Endothelial cell (in vitro differentiated cells): Measurements from ENCODE around the gene NIN. TPM values are rescaled to one million over a fixed set of nuclear protein-coding genes. Genes with fewer than 3 reads are reported as not detected.
A peak's percentile ranks its signal among the peaks of the same experiment; 100 is the strongest.

Experiments
- DNase-seq: peaks from one replicate; pipeline ENCODE4 v3.0.0; 2021; ENCODE audit warnings: low spot score
- H3K27ac Mint-ChIP-seq: one replicate; pipeline ENCODE4 v1.8.0; 2021; ENCODE audit warnings: mixed read lengths, inconsistent platforms; ENCODE audit not compliant: unreplicated experiment
- H3K27me3 Mint-ChIP-seq: one replicate; pipeline ENCODE4 v1.8.0; 2021; ENCODE audit warnings: mild to moderate bottlenecking, moderate library complexity, mixed read lengths, inconsistent platforms; ENCODE audit not compliant: unreplicated experiment
- H3K36me3 Mint-ChIP-seq: one replicate; pipeline ENCODE4 v1.8.0; 2021; ENCODE audit warnings: mild to moderate bottlenecking, low read depth, mixed read lengths, inconsistent platforms; ENCODE audit not compliant: unreplicated experiment
- H3K4me1 Mint-ChIP-seq: one replicate; pipeline ENCODE4 v1.8.0; 2021; ENCODE audit warnings: mild to moderate bottlenecking, mixed read lengths, inconsistent platforms; ENCODE audit not compliant: unreplicated experiment
- H3K4me3 Mint-ChIP-seq: one replicate; pipeline ENCODE4 v1.8.0; 2021; ENCODE audit warnings: mild to moderate bottlenecking, mixed read lengths, inconsistent platforms; ENCODE audit not compliant: unreplicated experiment
- H3K9me3 Mint-ChIP-seq: one replicate; pipeline ENCODE4 v1.8.0; 2021; ENCODE audit warnings: mixed read lengths, inconsistent platforms; ENCODE audit not compliant: unreplicated experiment
- CTCF ChIP-seq: fragments of 200-600 bp; sonication (generic); IDR thresholded peaks from one replicate; pipeline ENCODE4 v1.5.0; 2021; ENCODE audit warnings: antibody characterized with exemption; ENCODE audit not compliant: unreplicated experiment
- total RNA-seq: library from RNA; stranded (reverse); fragmentation: NEBNext Ultra II Directional; extraction: Animal tissue kit (Norgen Biotek cat#: 25700); gene quantifications from one replicate; pipeline ENCODE4 v1.2.1, GENCODE V29; 2021; ENCODE audit not compliant: unreplicated experiment

The NIN gene
- total RNA-seq, 1 donor from 2014 or later, result 50.0 TPM

- no peak for DNase-seq
- peaks cover 24% of the 10 kb centered on the region for H3K36me3 Mint-ChIP-seq
- no peak overlapping the region for H3K4me3 Mint-ChIP-seq
- no peak for TF ChIP-seq CTCF
- no peak overlapping the region for H3K27ac Mint-ChIP-seq
- H3K27me3 Mint-ChIP-seq, result peaks cover 2% of the 10 kb centered on the region
- H3K4me1 Mint-ChIP-seq, result peaks cover 20% of the 10 kb centered on the region
- H3K9me3 Mint-ChIP-seq, result no peaks in the 10 kb centered on the region
Measured at GRCh38 chr14:50792634-50793068, 38.3 kb downstream of the NIN start.

- peaks cover 21% of the 10 kb centered on the region for H3K4me1 Mint-ChIP-seq
- no peak for TF ChIP-seq CTCF
- no peaks in the 10 kb centered on the region for H3K27me3 Mint-ChIP-seq
- H3K36me3 Mint-ChIP-seq, result peaks cover 21% of the 10 kb centered on the region
- no peaks in the 10 kb centered on the region for H3K9me3 Mint-ChIP-seq
- no peak for DNase-seq
- no peak overlapping the region for H3K4me3 Mint-ChIP-seq
- H3K27ac Mint-ChIP-seq, result no peak overlapping the region
Measured at GRCh38 chr14:50792051-50792477, 38.9 kb downstream of the NIN start.

- H3K4me1 Mint-ChIP-seq, result peaks cover 24% of the 10 kb centered on the region
- no peak for DNase-seq
- peaks cover 21% of the 10 kb centered on the region for H3K36me3 Mint-ChIP-seq
- H3K27ac Mint-ChIP-seq, result no peak overlapping the region
- no peaks in the 10 kb centered on the region for H3K9me3 Mint-ChIP-seq
- no peak for TF ChIP-seq CTCF
- H3K27me3 Mint-ChIP-seq, result no peaks in the 10 kb centered on the region
- no peak overlapping the region for H3K4me3 Mint-ChIP-seq
Measured at GRCh38 chr14:50791201-50791600, 39.8 kb downstream of the NIN start.

GRCh38 chr14:50790589-50790988 is 40.4 kb downstream of the NIN start:
- no peak for TF ChIP-seq CTCF
- Mint-ChIP-seq H3K4me3 (no peak overlapping the region), H3K27me3 (no peaks in the 10 kb centered on the region), H3K27ac (no peak overlapping the region), H3K9me3 (no peaks in the 10 kb centered on the region), H3K36me3 (peaks cover 21% of the 10 kb centered on the region), H3K4me1 (peaks cover 28% of the 10 kb centered on the region)
- DNase-seq, result no peak

- H3K27me3 Mint-ChIP-seq, result no peaks in the 10 kb centered on the region
- H3K9me3 Mint-ChIP-seq, result no peaks in the 10 kb centered on the region
- peak overlapping the region; percentile 28 for H3K4me3 Mint-ChIP-seq
- H3K36me3 Mint-ChIP-seq, result peaks cover 17% of the 10 kb centered on the region
- peak overlapping the region; percentile 97 for H3K27ac Mint-ChIP-seq
- no peak for DNase-seq
- no peak for TF ChIP-seq CTCF
- H3K4me1 Mint-ChIP-seq, result peaks cover 60% of the 10 kb centered on the region
Measured at GRCh38 chr14:50786751-50787464, 44.1 kb downstream of the NIN start.
